ENCODE data around the gene PER2.

Gene PER2

DNA sequence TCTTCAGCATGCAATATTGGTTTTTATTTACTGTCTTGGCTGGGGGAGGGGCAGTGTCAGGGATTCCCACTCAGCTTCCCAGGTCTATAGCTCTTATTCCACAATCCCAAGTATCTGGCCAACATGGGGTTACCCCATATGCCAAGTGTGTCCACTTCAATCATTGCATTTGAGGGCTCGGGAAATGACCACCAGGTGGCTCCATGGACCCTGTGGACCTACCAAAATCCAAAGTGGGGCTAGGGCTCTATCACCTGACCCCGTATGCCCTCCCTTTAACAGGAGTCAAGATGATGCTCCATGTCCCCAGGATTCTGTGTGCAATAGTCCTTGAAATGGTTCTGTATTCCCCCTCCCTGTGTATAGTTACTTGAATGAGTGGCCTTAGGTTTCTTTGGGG, 19.8 kb upstream of the PER2 start:
- TF ChIP-seq, protein P1, sequence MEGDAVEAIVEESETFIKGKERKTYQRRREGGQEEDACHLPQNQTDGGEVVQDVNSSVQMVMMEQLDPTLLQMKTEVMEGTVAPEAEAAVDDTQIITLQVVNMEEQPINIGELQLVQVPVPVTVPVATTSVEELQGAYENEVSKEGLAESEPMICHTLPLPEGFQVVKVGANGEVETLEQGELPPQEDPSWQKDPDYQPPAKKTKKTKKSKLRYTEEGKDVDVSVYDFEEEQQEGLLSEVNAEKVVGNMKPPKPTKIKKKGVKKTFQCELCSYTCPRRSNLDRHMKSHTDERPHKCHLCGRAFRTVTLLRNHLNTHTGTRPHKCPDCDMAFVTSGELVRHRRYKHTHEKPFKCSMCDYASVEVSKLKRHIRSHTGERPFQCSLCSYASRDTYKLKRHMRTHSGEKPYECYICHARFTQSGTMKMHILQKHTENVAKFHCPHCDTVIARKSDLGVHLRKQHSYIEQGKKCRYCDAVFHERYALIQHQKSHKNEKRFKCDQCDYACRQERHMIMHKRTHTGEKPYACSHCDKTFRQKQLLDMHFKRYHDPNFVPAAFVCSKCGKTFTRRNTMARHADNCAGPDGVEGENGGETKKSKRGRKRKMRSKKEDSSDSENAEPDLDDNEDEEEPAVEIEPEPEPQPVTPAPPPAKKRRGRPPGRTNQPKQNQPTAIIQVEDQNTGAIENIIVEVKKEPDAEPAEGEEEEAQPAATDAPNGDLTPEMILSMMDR (IDR thresholded peaks at IDR 0.05; ENCODE audit: control insufficient read depth, extremely low read depth, insufficient read depth): 0 out of 2 replicates have a peak, but pooled peaks have one; percentile 3
- DNase-seq (ENCODE audit: low read depth): no peak
- no peak overlapping the region for H3K4me3 ChIP-seq (ENCODE audit: low read depth, low read length)

DNA sequence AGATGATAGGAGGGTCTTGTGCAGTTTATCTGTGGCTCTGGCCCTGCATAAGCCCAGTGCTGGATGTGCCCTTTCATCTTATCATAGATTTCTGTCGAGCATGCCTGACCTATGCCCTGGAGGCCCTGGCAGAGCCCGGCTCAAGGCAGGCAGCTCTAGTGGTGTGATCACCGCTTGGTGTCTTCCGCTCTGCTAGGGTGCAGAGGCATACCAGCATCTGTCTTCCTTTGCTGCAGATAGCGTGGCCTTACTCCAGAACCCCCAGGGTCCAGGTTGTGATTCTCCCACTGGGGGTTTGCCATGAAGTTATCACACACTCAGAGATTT, 18.2 kb upstream of the PER2 start:
- TF ChIP-seq, protein P1 (IDR thresholded peaks at IDR 0.05; ENCODE audit: control insufficient read depth, extremely low read depth, insufficient read depth): no peak
- no peak for DNase-seq (ENCODE audit: low read depth)
- H3K4me3 ChIP-seq (ENCODE audit: low read depth, low read length): no peak overlapping the region

DNA sequence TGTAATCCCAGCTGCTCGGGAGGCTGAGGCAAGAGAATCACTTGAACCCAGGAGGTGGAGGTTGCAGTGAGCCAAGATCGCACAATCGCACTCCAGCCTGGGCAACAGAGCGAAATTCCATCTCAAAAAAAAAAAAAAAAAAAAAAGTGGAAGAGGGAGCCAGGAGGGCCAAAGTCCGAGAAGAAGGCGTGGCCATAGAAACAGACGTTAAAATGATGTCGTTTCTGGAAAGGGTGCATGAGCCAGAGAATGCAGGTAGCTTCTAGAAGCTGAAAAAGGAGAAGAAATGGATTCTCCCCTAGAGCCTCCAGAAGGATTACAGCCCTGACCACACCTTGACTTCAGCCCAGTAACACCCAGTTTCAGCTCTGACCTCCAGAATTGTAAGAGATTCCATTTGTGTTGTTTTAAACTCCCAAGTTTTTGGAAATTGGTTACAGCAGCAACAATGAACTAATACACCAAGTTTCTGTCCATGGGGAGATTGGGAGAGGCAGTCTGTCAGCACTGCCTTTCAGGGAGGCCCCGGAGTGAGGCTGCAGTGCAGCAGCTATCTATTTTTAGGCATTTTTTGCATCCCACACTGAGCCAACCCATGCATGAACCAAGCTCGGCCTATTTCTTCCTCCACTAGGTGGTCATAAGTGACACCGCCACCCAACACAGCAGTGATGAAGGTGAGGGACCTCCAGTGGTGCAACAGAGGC, 17.7 kb upstream of the PER2 start:
- TF ChIP-seq, protein P1 (IDR thresholded peaks at IDR 0.05; ENCODE audit: control insufficient read depth, extremely low read depth, insufficient read depth): no peak
- H3K4me3 ChIP-seq (ENCODE audit: low read depth, low read length): no peak overlapping the region
- DNase-seq (ENCODE audit: low read depth): no peak

DNA sequence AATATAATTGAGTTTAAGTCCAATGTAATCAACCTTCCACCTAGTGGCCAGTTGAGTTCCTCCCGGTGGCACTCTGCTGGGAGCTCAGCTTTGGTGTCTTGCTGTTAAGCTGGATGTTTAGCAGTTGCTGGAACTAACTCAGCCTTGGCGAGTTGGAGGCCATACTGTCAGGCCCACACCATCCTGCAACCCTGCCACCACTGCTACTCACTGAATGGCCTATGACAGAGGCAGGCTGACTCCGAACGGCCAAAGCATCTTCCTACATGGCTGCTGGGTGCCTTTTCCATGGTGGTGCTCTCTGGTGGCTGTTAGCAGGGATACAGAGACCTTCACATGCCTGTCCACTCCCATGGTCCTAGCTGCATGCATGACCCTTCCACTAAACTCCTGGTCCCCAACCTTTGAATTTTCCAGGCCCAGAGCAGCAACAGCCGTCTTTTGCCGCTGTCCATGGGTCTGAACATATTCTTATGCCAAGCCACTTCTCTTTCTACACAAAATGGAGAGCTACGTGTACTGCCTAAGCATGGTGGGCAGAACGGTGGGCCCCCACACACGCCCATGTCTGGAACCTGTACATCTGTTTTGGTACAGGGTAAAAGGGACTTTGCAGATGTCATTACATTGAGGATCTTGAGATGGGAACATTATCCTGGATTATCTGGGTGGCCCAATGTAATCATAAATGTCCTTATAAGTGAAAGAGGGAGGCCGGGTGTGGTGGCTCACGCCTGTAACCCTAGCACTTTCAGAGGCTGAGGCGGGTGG, 16.9 kb upstream of the PER2 start:
- DNase-seq (ENCODE audit: low read depth): no peak
- H3K4me3 ChIP-seq (ENCODE audit: low read depth, low read length): no peak overlapping the region
- TF ChIP-seq, protein P1 (IDR thresholded peaks at IDR 0.05; ENCODE audit: control insufficient read depth, extremely low read depth, insufficient read depth): peak; percentile 17; the same call in 1 of the 2 replicates

DNA sequence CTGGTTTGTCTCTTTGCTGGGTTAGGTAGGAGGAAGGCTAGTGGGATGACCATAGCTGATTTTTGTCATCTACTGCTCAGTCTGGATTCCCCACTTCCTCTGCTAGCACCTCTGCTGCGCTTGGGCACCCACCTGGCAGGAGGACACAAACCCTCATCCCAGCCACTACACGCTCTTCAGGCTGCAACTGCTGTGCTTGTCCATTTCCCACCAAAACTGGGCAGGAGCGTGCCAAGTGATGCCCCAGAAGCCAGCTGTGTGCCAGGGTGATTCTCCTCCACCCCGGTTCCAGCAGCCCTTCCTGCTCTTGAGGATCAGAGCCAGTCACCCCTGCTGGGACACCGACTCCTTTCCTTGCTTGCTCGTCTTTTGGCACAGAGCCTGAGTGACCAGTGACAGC, 15.7 kb upstream of the PER2 start:
- H3K4me3 ChIP-seq (ENCODE audit: low read depth, low read length): no peak overlapping the region
- no peak for DNase-seq (ENCODE audit: low read depth)
- TF ChIP-seq, protein P1 (IDR thresholded peaks at IDR 0.05; ENCODE audit: control insufficient read depth, extremely low read depth, insufficient read depth): no peak

DNA sequence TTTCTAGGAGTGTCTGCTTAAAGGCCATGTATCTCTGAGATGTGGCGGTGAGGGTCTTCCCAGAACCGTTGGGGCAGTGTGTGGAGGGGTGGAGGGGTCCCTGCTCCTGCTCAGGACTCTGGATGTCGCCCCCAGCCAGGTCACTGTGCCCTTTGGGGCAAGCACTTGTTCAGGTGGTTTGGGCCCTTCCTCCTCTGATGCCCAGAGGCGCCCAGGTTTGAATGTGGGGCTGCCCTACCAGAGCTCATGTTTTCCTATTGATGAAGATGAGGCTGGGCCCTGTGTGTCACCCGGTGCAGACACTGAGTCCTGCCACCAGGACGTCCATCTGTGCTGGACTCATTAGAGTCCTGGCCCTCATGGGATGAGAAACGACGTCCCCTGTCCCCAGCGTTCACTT, 14.3 kb upstream of the PER2 start:
- TF ChIP-seq, protein P1 (IDR thresholded peaks at IDR 0.05; ENCODE audit: control insufficient read depth, extremely low read depth, insufficient read depth): no peak
- H3K4me3 ChIP-seq (ENCODE audit: low read depth, low read length): no peak overlapping the region
- no peak for DNase-seq (ENCODE audit: low read depth)

Measured in LNCaP clone FGC (cell line).